Measurements from ENCODE around the gene ASPG. TPM values are rescaled to one million over a fixed set of nuclear protein-coding genes. Genes with fewer than 3 reads are reported as not detected.

Gene ASPG
- total and polyA plus RNA-seq, 2 donors (not counting 1 experiment from before 2014, with no cell fraction given) = not detected

- Histone ChIP-seq H3K4me2 (ENCODE audit: extremely low read depth, insufficient read depth, low read length) (no peak overlapping the region), H3K9me3 (ENCODE audit: control insufficient read depth, insufficient read depth, low read depth, low read length) (no peaks in the 10 kb centered on the region), H3K36me3 (ENCODE audit: control insufficient read depth, insufficient read depth, low read length) (no peaks in the 10 kb centered on the region), H3K4me3 (replicated peaks in 1 of 4; ENCODE audit: control extremely low read depth in 1 of 4, insufficient read depth in 1 of 4, low read depth in 3 of 4, low read length in 4 of 4) (no peak overlapping the region), H3K27ac (ENCODE audit: insufficient read depth, low read length) (no peak overlapping the region), H3K27me3 (ENCODE audit: control insufficient read depth, insufficient read depth, low read length) (no peaks in the 10 kb centered on the region), H2AFZ (ENCODE audit: low read length) (no peak overlapping the region), H4K20me1 (ENCODE audit: control insufficient read depth, extremely low read depth, insufficient read depth, low read length) (no peaks in the 10 kb centered on the region), H3K4me1 (ENCODE audit: control insufficient read depth, extremely low read depth, insufficient read depth, low read length) (no peaks in the 10 kb centered on the region), H3K79me2 (ENCODE audit: control insufficient read depth, insufficient read depth, low read length) (no peaks in the 10 kb centered on the region), H3K9ac (ENCODE audit: insufficient read depth, low read length) (no peak overlapping the region)
- no peak for DNase-seq (ENCODE audit: low read depth in 2 of 2)
- TF ChIP-seq, protein P1, sequence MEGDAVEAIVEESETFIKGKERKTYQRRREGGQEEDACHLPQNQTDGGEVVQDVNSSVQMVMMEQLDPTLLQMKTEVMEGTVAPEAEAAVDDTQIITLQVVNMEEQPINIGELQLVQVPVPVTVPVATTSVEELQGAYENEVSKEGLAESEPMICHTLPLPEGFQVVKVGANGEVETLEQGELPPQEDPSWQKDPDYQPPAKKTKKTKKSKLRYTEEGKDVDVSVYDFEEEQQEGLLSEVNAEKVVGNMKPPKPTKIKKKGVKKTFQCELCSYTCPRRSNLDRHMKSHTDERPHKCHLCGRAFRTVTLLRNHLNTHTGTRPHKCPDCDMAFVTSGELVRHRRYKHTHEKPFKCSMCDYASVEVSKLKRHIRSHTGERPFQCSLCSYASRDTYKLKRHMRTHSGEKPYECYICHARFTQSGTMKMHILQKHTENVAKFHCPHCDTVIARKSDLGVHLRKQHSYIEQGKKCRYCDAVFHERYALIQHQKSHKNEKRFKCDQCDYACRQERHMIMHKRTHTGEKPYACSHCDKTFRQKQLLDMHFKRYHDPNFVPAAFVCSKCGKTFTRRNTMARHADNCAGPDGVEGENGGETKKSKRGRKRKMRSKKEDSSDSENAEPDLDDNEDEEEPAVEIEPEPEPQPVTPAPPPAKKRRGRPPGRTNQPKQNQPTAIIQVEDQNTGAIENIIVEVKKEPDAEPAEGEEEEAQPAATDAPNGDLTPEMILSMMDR (conservative IDR thresholded peaks at IDR 0.05 in 1 of 2, IDR thresholded peaks at IDR 0.05 in 1 of 2; ENCODE audit: low read depth in 1 of 2, low read length in 2 of 2) = no peak
- no peak for TF ChIP-seq EZH2 (IDR thresholded peaks at IDR 0.05; ENCODE audit: low read length, missing control alignments)
These were observed 6.6 kb downstream of the ASPG start for GRCh38 chr14:104091927-104092771.

- Histone ChIP-seq H4K20me1 (ENCODE audit: control insufficient read depth, extremely low read depth, insufficient read depth, low read length) (no peaks in the 10 kb centered on the region), H2AFZ (ENCODE audit: low read length) (no peak overlapping the region), H3K27me3 (ENCODE audit: control insufficient read depth, insufficient read depth, low read length) (no peaks in the 10 kb centered on the region), H3K36me3 (ENCODE audit: control insufficient read depth, insufficient read depth, low read length) (no peaks in the 10 kb centered on the region), H3K4me1 (ENCODE audit: control insufficient read depth, extremely low read depth, insufficient read depth, low read length) (no peaks in the 10 kb centered on the region), H3K79me2 (ENCODE audit: control insufficient read depth, insufficient read depth, low read length) (no peaks in the 10 kb centered on the region), H3K27ac (ENCODE audit: insufficient read depth, low read length) (no peak overlapping the region), H3K4me2 (ENCODE audit: extremely low read depth, insufficient read depth, low read length) (no peak overlapping the region), H3K9ac (ENCODE audit: insufficient read depth, low read length) (no peak overlapping the region), H3K4me3 (replicated peaks in 1 of 4; ENCODE audit: control extremely low read depth in 1 of 4, insufficient read depth in 1 of 4, low read depth in 3 of 4, low read length in 4 of 4) (no peak overlapping the region), H3K9me3 (ENCODE audit: control insufficient read depth, insufficient read depth, low read depth, low read length) (no peaks in the 10 kb centered on the region)
- TF ChIP-seq, protein P1 (conservative IDR thresholded peaks at IDR 0.05 in 1 of 2, IDR thresholded peaks at IDR 0.05 in 1 of 2; ENCODE audit: low read depth in 1 of 2, low read length in 2 of 2) = no peak
- no peak for TF ChIP-seq EZH2 (IDR thresholded peaks at IDR 0.05; ENCODE audit: low read length, missing control alignments)
- DNase-seq (ENCODE audit: low read depth in 2 of 2) = no peak
These were observed 7.4 kb downstream of the ASPG start for GRCh38 chr14:104092931-104093365.

DNA sequence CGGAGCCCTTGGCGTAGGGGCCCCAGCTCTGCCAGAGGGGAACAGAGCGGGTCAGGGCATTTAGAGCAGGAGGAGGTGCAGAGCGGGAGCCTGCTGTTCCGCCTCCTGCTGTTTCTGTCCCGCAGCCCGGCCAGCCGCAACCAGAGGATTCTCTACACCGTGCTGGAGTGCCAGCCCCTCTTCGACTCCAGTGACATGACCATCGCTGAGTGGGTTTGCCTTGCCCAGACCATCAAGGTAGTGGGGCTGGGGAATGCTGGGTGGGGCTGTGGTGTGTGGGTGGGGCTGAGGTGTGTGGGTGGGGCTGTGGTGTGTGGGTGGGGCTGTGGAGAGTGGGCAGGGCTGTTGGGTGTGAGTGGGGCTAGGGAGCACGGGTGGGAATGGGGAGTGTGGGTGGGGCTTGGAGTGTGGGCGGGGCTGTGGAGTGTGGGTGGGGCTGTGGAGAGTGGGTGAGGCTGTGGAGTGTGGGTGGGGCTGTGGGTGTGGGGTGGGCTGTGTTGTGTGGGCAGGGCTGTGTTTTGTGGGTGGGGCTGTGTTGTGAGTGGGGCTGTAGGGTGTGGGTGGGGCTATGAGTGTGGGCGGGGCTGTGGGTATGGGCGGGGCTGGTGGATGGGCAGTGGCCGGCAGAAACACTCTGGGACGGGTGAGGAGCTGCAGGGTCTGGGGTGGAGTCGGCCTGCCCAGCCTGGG is 8.0 kb downstream of the ASPG start:
- H4K20me1 ChIP-seq (ENCODE audit: control insufficient read depth, extremely low read depth, insufficient read depth, low read length) = no peaks in the 10 kb centered on the region
- H3K9ac ChIP-seq (ENCODE audit: insufficient read depth, low read length) = no peak overlapping the region
- H3K27ac ChIP-seq (ENCODE audit: insufficient read depth, low read length) = no peak overlapping the region
- H3K4me3 ChIP-seq (replicated peaks in 1 of 4; ENCODE audit: control extremely low read depth in 1 of 4, insufficient read depth in 1 of 4, low read depth in 3 of 4, low read length in 4 of 4) = no peak overlapping the region
- no peak overlapping the region for H3K4me2 ChIP-seq (ENCODE audit: extremely low read depth, insufficient read depth, low read length)
- no peaks in the 10 kb centered on the region for H3K36me3 ChIP-seq (ENCODE audit: control insufficient read depth, insufficient read depth, low read length)
- no peak for DNase-seq (ENCODE audit: low read depth in 2 of 2)
- no peaks in the 10 kb centered on the region for H3K27me3 ChIP-seq (ENCODE audit: control insufficient read depth, insufficient read depth, low read length)
- TF ChIP-seq, protein P1 (conservative IDR thresholded peaks at IDR 0.05 in 1 of 2, IDR thresholded peaks at IDR 0.05 in 1 of 2; ENCODE audit: low read depth in 1 of 2, low read length in 2 of 2) = no peak
- TF ChIP-seq EZH2 (IDR thresholded peaks at IDR 0.05; ENCODE audit: low read length, missing control alignments) = no peak
- H3K4me1 ChIP-seq (ENCODE audit: control insufficient read depth, extremely low read depth, insufficient read depth, low read length) = no peaks in the 10 kb centered on the region
- H3K79me2 ChIP-seq (ENCODE audit: control insufficient read depth, insufficient read depth, low read length) = no peaks in the 10 kb centered on the region
- H3K9me3 ChIP-seq (ENCODE audit: control insufficient read depth, insufficient read depth, low read depth, low read length) = no peaks in the 10 kb centered on the region
- no peak overlapping the region for H2AFZ ChIP-seq (ENCODE audit: low read length)
